Activated CD4-positive, alpha-beta memory T cell treated with anti-CD3 and anti-CD28 coated beads for 36 hours (primary cell): ENCODE measurements around the gene GLDC. TPM values are rescaled to one million over a fixed set of nuclear protein-coding genes. Genes with fewer than 3 reads are reported as not detected.

Source experiments
- CTCF ChIA-PET: fragments of 350-600 bp; sonication (Branson Sonifier 250); formaldehyde crosslinking; loops from one replicate; lab custom pipeline; 2021; ENCODE audit warnings: antibody characterized with exemption, inconsistent platforms; lab: Charles Lee
- POLR2A ChIA-PET: fragments of 350-600 bp; sonication (Branson Sonifier 250); formaldehyde crosslinking; loops from one replicate; lab custom pipeline; 2021; ENCODE audit warnings: antibody characterized with exemption; lab: Charles Lee
- DNase-seq: peaks from one replicate; pipeline ENCODE4 v3.0.0-alpha.2; 2020
- H3K27ac Mint-ChIP-seq: one replicate; pipeline ENCODE4 v1.8.0; 2021; ENCODE audit warnings: mixed read lengths
- H3K27me3 Mint-ChIP-seq: one replicate; pipeline ENCODE4 v1.8.0; 2021; ENCODE audit warnings: mixed read lengths
- H3K36me3 Mint-ChIP-seq: one replicate; pipeline ENCODE4 v1.8.0; 2021; ENCODE audit warnings: mixed read lengths
- H3K4me1 Mint-ChIP-seq: one replicate; pipeline ENCODE4 v1.8.0; 2021; ENCODE audit warnings: low read depth, mixed read lengths
- H3K4me3 Mint-ChIP-seq: one replicate; pipeline ENCODE4 v1.8.0; 2021; ENCODE audit warnings: mild to moderate bottlenecking, mixed read lengths
- H3K9me3 Mint-ChIP-seq: one replicate; pipeline ENCODE4 v1.8.0; 2021; ENCODE audit warnings: mixed read lengths
- intact Hi-C: fragments of 100-400 bp; cut with micrococcal nuclease; formaldehyde crosslinking; loops from one replicate; pipeline ENCODE4 v1.15.1; 2023
- total RNA-seq, 2 experiments: library from RNA; stranded (reverse); gene quantifications; one replicate each; pipeline ENCODE4 v1.2.3, GENCODE V29; 2021

Gene GLDC
- total RNA-seq, 2 experiments from 2014 or later: 7.1 to 9.9 TPM

DNA sequence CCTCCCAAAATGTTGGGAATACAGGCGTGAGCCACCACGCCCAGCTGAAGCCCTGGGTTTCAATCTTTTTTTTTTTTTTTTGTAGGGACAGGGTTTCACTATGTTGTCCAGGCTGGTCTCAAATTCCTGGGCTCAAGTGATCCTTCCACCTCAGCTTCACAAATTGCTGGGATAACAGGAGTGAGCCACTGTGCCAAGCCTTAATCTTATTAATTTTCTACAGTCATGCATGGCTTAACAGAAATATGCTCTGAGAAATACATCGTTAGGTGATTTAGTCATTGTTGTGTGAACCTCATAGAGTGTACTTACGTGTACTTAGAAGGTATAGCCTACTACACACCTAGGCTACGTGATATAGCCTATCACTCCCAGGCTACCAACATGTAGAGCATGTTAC, 31.0 kb downstream of the GLDC start:
- Mint-ChIP-seq H3K9me3 (no peaks in the 10 kb centered on the region), H3K27me3 (peaks cover 5% of the 10 kb centered on the region), H3K4me1 (peaks cover 2% of the 10 kb centered on the region), H3K36me3 (no peaks in the 10 kb centered on the region), H3K27ac (no peak overlapping the region), H3K4me3 (no peak overlapping the region)
- CTCF ChIA-PET: no interaction called here
- intact Hi-C loops: no loop called here
- DNase-seq: no peak
- POLR2A ChIA-PET: no interaction called here

GRCh38 chr9:6611865-6612264, 33.7 kb downstream of the GLDC start:
- H3K27me3 Mint-ChIP-seq: peaks cover under 1% of the 10 kb centered on the region
- POLR2A ChIA-PET: no interaction called here
- no peaks in the 10 kb centered on the region for H3K9me3 Mint-ChIP-seq
- H3K27ac Mint-ChIP-seq: no peak overlapping the region
- H3K36me3 Mint-ChIP-seq: no peaks in the 10 kb centered on the region
- intact Hi-C loops: no loop called here
- no peak for DNase-seq
- H3K4me1 Mint-ChIP-seq: peaks cover 2% of the 10 kb centered on the region
- CTCF ChIA-PET: no interaction called here
- no peak overlapping the region for H3K4me3 Mint-ChIP-seq

GRCh38 chr9:6610073-6610472, 35.5 kb downstream of the GLDC start:
- POLR2A ChIA-PET: no interaction called here
- Mint-ChIP-seq H3K36me3 (no peaks in the 10 kb centered on the region), H3K27me3 (no peaks in the 10 kb centered on the region), H3K4me1 (peaks cover 5% of the 10 kb centered on the region), H3K4me3 (no peak overlapping the region), H3K9me3 (no peaks in the 10 kb centered on the region), H3K27ac (no peak overlapping the region)
- intact Hi-C loops: no loop called here
- no peak for DNase-seq
- CTCF ChIA-PET: no interaction called here

DNA sequence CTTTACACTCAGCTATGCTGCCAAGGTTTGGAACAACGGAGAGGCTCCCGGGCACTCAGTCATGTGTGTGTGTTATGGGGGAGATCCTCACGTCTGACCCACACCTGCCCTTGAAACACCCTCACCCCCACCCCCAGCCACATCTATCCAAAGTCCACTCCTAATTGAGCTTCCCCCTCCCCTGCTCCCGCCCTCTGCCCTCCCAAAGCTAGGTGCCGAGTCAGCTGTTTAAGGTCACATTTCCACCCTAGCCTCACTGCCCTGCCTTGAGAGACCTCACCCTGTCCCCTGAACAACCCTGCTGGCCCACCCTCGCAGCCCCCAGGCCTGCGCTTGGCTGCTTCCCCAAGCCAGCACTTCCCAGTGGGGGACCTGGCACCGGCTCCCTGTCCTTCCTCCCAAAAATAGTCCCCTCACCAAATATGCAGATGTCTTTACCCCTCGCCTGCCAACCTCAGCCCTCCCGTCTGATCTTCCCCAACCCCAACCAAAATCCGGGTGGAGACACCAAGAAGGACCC, 36.0 kb downstream of the GLDC start:
- ChIA-PET CTCF (no interaction called here), POLR2A (no interaction called here)
- H3K27ac Mint-ChIP-seq: no peak overlapping the region
- intact Hi-C loops: no loop called here
- peaks cover 6% of the 10 kb centered on the region for H3K4me1 Mint-ChIP-seq
- H3K9me3 Mint-ChIP-seq: no peaks in the 10 kb centered on the region
- no peak for DNase-seq
- H3K36me3 Mint-ChIP-seq: no peaks in the 10 kb centered on the region
- H3K4me3 Mint-ChIP-seq: no peak overlapping the region
- no peaks in the 10 kb centered on the region for H3K27me3 Mint-ChIP-seq

DNA sequence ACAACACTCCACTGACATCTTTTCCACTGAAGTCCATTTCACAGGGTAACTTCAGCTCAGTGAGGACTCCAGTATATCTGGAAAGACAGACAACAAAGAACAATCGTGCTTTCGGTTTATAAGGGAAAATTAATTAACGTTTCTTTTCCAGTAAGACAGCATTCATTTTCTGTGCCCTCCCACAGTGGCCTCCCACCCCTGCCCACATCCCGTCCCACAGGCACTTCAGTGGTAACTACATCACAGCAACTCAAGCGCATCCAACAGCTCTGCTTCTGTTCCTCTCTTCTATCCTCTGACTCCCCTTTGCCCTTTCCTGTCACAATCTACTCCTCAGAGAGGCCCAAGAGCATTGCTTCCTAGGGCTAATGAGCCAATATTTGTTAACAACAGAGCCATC, 40.3 kb downstream of the GLDC start:
- Mint-ChIP-seq H3K27ac (peak overlapping the region; percentile 65), H3K4me3 (peak overlapping the region; percentile 27), H3K4me1 (peaks cover 6% of the 10 kb centered on the region), H3K9me3 (no peaks in the 10 kb centered on the region), H3K27me3 (no peaks in the 10 kb centered on the region), H3K36me3 (no peaks in the 10 kb centered on the region)
- peak; percentile 56 for DNase-seq
- ChIA-PET CTCF (no interaction called here), POLR2A (no interaction called here)
- intact Hi-C loops: no loop called here

DNA sequence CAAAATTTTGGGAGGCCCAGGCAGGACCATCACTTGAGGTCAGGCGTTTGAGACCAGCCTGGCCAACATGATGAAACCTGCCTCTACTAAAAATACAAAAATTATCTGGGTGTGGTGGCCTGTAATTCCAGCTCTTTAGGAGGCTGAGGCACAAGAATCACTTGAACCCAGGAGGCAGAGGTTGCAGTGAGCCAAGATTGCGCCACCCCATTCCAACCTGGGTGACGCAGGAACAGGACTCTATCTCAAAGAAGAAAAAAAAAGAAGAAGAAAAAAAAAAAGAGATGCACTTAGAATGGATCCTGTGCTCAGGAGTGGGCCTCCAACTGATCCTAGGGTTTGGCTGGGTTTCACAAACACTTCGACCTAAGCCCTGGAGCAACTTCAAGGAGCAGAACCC, 45.1 kb downstream of the GLDC start:
- no peaks in the 10 kb centered on the region for H3K36me3 Mint-ChIP-seq
- H3K27me3 Mint-ChIP-seq: no peaks in the 10 kb centered on the region
- H3K9me3 Mint-ChIP-seq: no peaks in the 10 kb centered on the region
- H3K4me3 Mint-ChIP-seq: no peak overlapping the region
- intact Hi-C loops: no loop called here
- POLR2A ChIA-PET: no interaction called here
- no peak for DNase-seq
- CTCF ChIA-PET: interaction anchor here (1.0 to 2.4 kb wide), 2 partner anchors 15 to 67 kb away, joined by 4 to 10 read pairs; no protein-coding TSS in a partner anchor
- H3K4me1 Mint-ChIP-seq: peaks cover 13% of the 10 kb centered on the region
- no peak overlapping the region for H3K27ac Mint-ChIP-seq

DNA sequence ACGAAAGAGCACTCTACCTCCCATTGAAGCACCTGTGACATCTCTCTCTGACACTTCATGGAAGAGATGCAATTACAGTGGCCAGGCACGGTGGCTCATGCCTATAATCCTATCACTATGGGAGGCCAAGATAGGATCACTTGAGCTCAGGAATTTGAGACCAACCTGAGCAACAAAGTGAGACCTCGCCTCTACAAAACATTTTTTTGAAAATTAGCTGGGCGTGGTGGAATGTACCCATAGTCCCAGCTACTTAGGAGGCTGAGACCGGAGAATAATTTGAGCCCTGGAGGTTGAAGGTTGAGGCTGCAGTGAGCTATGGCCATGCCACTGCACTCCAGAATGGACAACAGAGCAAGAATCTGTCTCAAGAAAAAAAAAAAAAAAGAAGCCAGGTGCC, 45.5 kb downstream of the GLDC start:
- intact Hi-C loops: no loop called here
- Mint-ChIP-seq H3K36me3 (no peaks in the 10 kb centered on the region), H3K4me3 (no peak overlapping the region), H3K4me1 (peaks cover 8% of the 10 kb centered on the region), H3K27ac (no peak overlapping the region), H3K9me3 (no peaks in the 10 kb centered on the region), H3K27me3 (no peaks in the 10 kb centered on the region)
- ChIA-PET POLR2A (no interaction called here), CTCF (interaction anchor here (1.0 to 2.4 kb wide), 2 partner anchors 15 to 67 kb away, joined by 4 to 10 read pairs; no protein-coding TSS in a partner anchor)
- DNase-seq: no peak

GRCh38 chr9:6598249-6598725, 47.2 kb downstream of the GLDC start:
- peak overlapping the region; percentile 87 for H3K27ac Mint-ChIP-seq
- CTCF ChIA-PET: interaction anchor here (2.4 kb wide), 1 partner anchor 13 kb away, joined by 10 read pairs; no protein-coding TSS in a partner anchor
- POLR2A ChIA-PET: interaction anchor here (0.6 to 1.5 kb wide), 7 partner anchors 11 to 346 kb away, joined by 3 to 5 read pairs (median 3); partner anchors contain the start of genes KDM4C and UHRF2

GRCh38 chr9:6592791-6593190, 52.7 kb downstream of the GLDC start:
- intact Hi-C loops: no loop called here
- no peaks in the 10 kb centered on the region for H3K4me1 Mint-ChIP-seq
- peaks cover 1% of the 10 kb centered on the region for H3K27me3 Mint-ChIP-seq
- no peaks in the 10 kb centered on the region for H3K9me3 Mint-ChIP-seq
- CTCF ChIA-PET: no interaction called here
- no peaks in the 10 kb centered on the region for H3K36me3 Mint-ChIP-seq
- H3K4me3 Mint-ChIP-seq: no peak overlapping the region
- no peak for DNase-seq
- no peak overlapping the region for H3K27ac Mint-ChIP-seq
- POLR2A ChIA-PET: no interaction called here

More at GRCh38 chr9:6598249-6598725, 47.2 kb downstream of the GLDC start:
- peak; percentile 74 for DNase-seq
- H3K9me3 Mint-ChIP-seq: no peaks in the 10 kb centered on the region
- H3K27me3 Mint-ChIP-seq: peaks cover 1% of the 10 kb centered on the region
- H3K4me1 Mint-ChIP-seq: peaks cover 8% of the 10 kb centered on the region
- intact Hi-C loops: loop anchor here (1.0 to 5.0 kb wide), 6 partner anchors 32 to 746 kb away; partner anchors contain the start of genes KDM4C and UHRF2
- peak overlapping the region; percentile 47 for H3K4me3 Mint-ChIP-seq
- no peaks in the 10 kb centered on the region for H3K36me3 Mint-ChIP-seq

DNA sequence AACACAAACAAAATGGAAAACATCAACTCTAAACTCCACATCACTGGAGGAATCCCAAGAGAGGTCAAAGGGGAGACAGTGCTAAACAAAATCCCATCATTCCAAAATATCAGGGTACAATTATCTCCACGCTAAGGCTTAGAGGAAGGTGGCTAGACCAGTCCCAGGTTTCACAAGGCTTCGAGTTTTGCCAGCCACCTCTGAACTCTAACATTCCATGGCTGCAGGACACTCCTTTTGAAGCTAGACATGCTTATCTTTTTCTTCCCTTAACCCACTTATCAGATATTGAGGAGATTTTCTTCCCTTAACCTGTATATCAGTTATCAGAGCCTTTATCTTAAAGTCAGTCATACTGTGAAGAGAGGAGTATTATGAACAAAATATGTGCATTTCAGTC, 53.3 kb downstream of the GLDC start:
- intact Hi-C loops: no loop called here
- no peak for DNase-seq
- no peak overlapping the region for H3K4me3 Mint-ChIP-seq
- no peaks in the 10 kb centered on the region for H3K4me1 Mint-ChIP-seq
- H3K9me3 Mint-ChIP-seq: no peaks in the 10 kb centered on the region
- POLR2A ChIA-PET: no interaction called here
- H3K27me3 Mint-ChIP-seq: peaks cover 1% of the 10 kb centered on the region
- CTCF ChIA-PET: interaction anchor here (2.2 kb wide), 1 partner anchor 75 kb away, joined by 7 read pairs; no protein-coding TSS in a partner anchor
- no peak overlapping the region for H3K27ac Mint-ChIP-seq
- H3K36me3 Mint-ChIP-seq: no peaks in the 10 kb centered on the region

GRCh38 chr9:6590772-6591384, 54.7 kb downstream of the GLDC start:
- Mint-ChIP-seq H3K36me3 (no peaks in the 10 kb centered on the region), H3K27ac (no peak overlapping the region), H3K4me3 (no peak overlapping the region), H3K4me1 (no peaks in the 10 kb centered on the region), H3K27me3 (peaks cover 1% of the 10 kb centered on the region), H3K9me3 (no peaks in the 10 kb centered on the region)
- intact Hi-C loops: no loop called here
- no peak for DNase-seq
- ChIA-PET POLR2A (no interaction called here), CTCF (interaction anchor here (0.6 to 2.2 kb wide), 2 partner anchors 76 to 96 kb away, joined by 3 to 7 read pairs; no protein-coding TSS in a partner anchor)

- CTCF ChIA-PET: interaction anchor here (2.2 kb wide), 1 partner anchor 77 kb away, joined by 7 read pairs; no protein-coding TSS in a partner anchor
- H3K9me3 Mint-ChIP-seq: no peaks in the 10 kb centered on the region
- peaks cover 1% of the 10 kb centered on the region for H3K27me3 Mint-ChIP-seq
- no peaks in the 10 kb centered on the region for H3K4me1 Mint-ChIP-seq
- DNase-seq: no peak
- H3K36me3 Mint-ChIP-seq: no peaks in the 10 kb centered on the region
- no peak overlapping the region for H3K27ac Mint-ChIP-seq
- intact Hi-C loops: no loop called here
- H3K4me3 Mint-ChIP-seq: no peak overlapping the region
- POLR2A ChIA-PET: no interaction called here
Observed at GRCh38 chr9:6590334-6590733, 55.2 kb downstream of the GLDC start.
